ENCODE data around the gene AUNIP. TPM values are rescaled to one million over a fixed set of nuclear protein-coding genes. Genes with fewer than 3 reads are reported as not detected.

Gene AUNIP
- total RNA-seq, 1 experiment from 2014 or later: 16.1 TPM

DNA sequence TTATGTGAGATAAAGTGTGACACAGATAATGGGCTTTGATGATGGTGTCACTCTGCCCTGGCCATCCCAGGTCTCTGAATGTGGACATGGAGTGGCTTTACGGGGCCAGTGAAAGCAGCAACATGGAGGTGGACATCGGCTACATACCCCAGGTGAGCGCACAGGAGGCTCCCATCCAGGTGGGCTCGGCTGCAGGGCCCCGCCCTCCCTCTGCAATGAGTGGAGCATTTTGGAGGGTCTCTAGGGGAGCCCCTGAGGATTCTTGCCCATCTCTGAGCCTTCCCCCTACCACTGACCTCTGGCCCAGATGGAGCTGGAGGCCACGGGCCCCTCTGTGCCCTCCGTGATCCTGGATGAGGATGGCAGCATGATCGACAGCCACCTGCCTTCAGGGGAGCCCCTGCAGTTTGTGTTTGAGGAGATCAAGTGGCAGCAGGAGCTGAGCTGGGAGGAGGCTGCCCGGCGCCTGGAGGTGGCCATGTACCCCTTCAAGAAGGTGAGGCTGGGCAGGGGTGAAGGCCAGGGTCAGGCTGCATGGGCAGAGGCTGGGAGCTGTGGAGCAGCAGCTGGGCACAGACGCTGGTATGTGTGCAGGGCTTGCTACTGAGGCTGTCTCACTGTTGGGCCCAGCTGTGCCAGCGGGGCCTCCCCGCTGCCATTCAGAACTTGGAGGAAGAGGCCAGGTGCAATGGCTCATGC lies 47.7 kb downstream of the AUNIP start:
- Mint-ChIP-seq H3K4me1 (0 out of 2 replicates have a peak, but pooled peaks cover 3% of the 10 kb centered on the region), H3K27ac (no peak overlapping the region), H3K36me3 (peaks cover 14% of the 10 kb centered on the region), H3K9me3 (no peaks in the 10 kb centered on the region), H3K4me3 (no peak overlapping the region), H3K27me3 (ENCODE audit: low read depth) (no peaks in the 10 kb centered on the region)
- DNase-seq (ENCODE audit: low spot score) (no peak), ATAC-seq (no peak)
- ChIA-PET CTCF (interaction anchor here (1.0 to 4.7 kb wide), 19 partner anchors 13 to 309 kb away, joined by 3 to 80 read pairs (median 6); partner anchors contain the start of genes LDLRAP1 and SELENON), POLR2A (no interaction called here)
- no peak for TF ChIP-seq ELF4 (CRISPR knock-in tag; IDR thresholded peaks at IDR 0.05; ENCODE audit: low read depth)
- no peak for TF ChIP-seq GRHL2 (CRISPR knock-in tag; IDR thresholded peaks at IDR 0.05; ENCODE audit: insufficient replicate concordance, severe bottlenecking)

DNA sequence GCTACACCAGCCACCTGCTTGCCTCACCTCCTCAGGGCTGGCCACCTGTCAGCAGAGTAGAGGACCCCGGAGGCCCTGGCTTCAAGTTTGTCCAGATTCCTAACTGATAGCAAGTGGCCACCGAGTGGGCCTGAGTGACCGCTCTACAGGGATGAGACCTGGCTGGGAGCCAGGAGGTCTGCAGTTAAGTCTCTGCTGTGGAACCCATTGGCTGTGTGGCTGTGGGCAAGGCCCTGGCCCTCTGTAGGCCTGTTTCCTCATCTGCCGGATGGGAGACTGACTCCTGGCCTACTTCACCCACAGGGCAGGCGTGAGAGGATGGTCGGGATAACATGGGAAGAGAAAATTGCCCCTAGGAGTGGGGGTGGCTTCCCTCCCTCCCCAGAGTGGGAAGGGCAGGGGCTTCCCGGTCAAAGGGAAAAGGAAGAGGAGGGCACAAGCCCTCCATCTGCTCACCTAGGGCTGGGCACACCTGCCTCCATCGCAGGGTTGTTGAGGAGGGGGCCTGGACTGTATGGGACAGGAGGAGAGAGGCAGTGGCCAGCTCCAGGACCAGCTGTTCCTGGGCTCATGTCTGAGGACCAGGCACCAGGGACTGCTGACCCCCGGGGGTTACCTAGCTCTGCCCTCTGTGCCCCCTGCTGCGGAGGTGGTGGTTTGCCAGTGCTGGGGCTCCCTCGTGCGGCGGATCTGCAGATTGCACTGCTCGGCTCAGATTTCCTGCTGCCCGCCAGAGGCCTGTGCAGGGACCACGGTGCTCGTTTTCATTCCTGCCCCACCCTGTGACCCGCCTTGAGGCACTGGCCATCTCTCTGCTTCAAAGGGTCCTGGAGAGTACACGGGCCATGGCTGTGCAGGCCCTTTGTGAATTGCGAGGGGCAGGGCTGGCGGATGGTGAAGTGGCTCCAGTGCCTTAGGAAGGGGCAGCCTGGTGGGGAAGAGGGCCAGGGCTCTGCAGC lies 48.6 kb downstream of the AUNIP start:
- CTCF ChIA-PET: interaction anchor here (0.6 to 4.7 kb wide), 44 partner anchors 8 to 571 kb away, joined by 3 to 80 read pairs (median 4); partner anchors contain the start of genes EXTL1, LDLRAP1, MAN1C1 and MTFR1L
- no peaks in the 10 kb centered on the region for H3K27me3 Mint-ChIP-seq (ENCODE audit: low read depth)
- no peak for TF ChIP-seq ESRRA (CRISPR knock-in tag; IDR thresholded peaks at IDR 0.05; ENCODE audit: borderline replicate concordance)
- TF ChIP-seq NR2C2 (CRISPR knock-in tag; IDR thresholded peaks at IDR 0.05): no peak
- no peak for TF ChIP-seq CBFB (CRISPR knock-in tag; IDR thresholded peaks at IDR 0.05; ENCODE audit: low read depth)
- TF ChIP-seq, protein P1, sequence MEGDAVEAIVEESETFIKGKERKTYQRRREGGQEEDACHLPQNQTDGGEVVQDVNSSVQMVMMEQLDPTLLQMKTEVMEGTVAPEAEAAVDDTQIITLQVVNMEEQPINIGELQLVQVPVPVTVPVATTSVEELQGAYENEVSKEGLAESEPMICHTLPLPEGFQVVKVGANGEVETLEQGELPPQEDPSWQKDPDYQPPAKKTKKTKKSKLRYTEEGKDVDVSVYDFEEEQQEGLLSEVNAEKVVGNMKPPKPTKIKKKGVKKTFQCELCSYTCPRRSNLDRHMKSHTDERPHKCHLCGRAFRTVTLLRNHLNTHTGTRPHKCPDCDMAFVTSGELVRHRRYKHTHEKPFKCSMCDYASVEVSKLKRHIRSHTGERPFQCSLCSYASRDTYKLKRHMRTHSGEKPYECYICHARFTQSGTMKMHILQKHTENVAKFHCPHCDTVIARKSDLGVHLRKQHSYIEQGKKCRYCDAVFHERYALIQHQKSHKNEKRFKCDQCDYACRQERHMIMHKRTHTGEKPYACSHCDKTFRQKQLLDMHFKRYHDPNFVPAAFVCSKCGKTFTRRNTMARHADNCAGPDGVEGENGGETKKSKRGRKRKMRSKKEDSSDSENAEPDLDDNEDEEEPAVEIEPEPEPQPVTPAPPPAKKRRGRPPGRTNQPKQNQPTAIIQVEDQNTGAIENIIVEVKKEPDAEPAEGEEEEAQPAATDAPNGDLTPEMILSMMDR (IDR thresholded peaks at IDR 0.05): peak; percentile 90
- TF ChIP-seq, protein P2, sequence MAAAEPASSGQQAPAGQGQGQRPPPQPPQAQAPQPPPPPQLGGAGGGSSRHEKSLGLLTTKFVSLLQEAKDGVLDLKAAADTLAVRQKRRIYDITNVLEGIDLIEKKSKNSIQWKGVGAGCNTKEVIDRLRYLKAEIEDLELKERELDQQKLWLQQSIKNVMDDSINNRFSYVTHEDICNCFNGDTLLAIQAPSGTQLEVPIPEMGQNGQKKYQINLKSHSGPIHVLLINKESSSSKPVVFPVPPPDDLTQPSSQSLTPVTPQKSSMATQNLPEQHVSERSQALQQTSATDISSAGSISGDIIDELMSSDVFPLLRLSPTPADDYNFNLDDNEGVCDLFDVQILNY (CRISPR knock-in tag; IDR thresholded peaks at IDR 0.05): no peak
- TF ChIP-seq, protein P3, sequence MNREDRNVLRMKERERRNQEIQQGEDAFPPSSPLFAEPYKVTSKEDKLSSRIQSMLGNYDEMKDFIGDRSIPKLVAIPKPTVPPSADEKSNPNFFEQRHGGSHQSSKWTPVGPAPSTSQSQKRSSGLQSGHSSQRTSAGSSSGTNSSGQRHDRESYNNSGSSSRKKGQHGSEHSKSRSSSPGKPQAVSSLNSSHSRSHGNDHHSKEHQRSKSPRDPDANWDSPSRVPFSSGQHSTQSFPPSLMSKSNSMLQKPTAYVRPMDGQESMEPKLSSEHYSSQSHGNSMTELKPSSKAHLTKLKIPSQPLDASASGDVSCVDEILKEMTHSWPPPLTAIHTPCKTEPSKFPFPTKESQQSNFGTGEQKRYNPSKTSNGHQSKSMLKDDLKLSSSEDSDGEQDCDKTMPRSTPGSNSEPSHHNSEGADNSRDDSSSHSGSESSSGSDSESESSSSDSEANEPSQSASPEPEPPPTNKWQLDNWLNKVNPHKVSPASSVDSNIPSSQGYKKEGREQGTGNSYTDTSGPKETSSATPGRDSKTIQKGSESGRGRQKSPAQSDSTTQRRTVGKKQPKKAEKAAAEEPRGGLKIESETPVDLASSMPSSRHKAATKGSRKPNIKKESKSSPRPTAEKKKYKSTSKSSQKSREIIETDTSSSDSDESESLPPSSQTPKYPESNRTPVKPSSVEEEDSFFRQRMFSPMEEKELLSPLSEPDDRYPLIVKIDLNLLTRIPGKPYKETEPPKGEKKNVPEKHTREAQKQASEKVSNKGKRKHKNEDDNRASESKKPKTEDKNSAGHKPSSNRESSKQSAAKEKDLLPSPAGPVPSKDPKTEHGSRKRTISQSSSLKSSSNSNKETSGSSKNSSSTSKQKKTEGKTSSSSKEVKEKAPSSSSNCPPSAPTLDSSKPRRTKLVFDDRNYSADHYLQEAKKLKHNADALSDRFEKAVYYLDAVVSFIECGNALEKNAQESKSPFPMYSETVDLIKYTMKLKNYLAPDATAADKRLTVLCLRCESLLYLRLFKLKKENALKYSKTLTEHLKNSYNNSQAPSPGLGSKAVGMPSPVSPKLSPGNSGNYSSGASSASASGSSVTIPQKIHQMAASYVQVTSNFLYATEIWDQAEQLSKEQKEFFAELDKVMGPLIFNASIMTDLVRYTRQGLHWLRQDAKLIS (CRISPR knock-in tag; IDR thresholded peaks at IDR 0.05; ENCODE audit: borderline replicate concordance): no peak
- TF ChIP-seq, protein P4, sequence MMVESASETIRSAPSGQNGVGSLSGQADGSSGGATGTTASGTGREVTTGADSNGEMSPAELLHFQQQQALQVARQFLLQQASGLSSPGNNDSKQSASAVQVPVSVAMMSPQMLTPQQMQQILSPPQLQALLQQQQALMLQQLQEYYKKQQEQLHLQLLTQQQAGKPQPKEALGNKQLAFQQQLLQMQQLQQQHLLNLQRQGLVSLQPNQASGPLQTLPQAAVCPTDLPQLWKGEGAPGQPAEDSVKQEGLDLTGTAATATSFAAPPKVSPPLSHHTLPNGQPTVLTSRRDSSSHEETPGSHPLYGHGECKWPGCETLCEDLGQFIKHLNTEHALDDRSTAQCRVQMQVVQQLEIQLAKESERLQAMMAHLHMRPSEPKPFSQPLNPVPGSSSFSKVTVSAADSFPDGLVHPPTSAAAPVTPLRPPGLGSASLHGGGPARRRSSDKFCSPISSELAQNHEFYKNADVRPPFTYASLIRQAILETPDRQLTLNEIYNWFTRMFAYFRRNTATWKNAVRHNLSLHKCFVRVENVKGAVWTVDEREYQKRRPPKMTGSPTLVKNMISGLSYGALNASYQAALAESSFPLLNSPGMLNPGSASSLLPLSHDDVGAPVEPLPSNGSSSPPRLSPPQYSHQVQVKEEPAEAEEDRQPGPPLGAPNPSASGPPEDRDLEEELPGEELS (CRISPR knock-in tag; IDR thresholded peaks at IDR 0.05): no peak
- TF ChIP-seq ZNF671 (CRISPR knock-in tag; IDR thresholded peaks at IDR 0.05): no peak
- TF ChIP-seq TEAD1 (CRISPR knock-in tag; IDR thresholded peaks at IDR 0.05): peak; percentile 37; the same call in 1 of the 2 replicates
- no peak for TF ChIP-seq ZBTB21 (CRISPR knock-in tag; IDR thresholded peaks at IDR 0.05; ENCODE audit: borderline replicate concordance)
- TF ChIP-seq, protein P5, sequence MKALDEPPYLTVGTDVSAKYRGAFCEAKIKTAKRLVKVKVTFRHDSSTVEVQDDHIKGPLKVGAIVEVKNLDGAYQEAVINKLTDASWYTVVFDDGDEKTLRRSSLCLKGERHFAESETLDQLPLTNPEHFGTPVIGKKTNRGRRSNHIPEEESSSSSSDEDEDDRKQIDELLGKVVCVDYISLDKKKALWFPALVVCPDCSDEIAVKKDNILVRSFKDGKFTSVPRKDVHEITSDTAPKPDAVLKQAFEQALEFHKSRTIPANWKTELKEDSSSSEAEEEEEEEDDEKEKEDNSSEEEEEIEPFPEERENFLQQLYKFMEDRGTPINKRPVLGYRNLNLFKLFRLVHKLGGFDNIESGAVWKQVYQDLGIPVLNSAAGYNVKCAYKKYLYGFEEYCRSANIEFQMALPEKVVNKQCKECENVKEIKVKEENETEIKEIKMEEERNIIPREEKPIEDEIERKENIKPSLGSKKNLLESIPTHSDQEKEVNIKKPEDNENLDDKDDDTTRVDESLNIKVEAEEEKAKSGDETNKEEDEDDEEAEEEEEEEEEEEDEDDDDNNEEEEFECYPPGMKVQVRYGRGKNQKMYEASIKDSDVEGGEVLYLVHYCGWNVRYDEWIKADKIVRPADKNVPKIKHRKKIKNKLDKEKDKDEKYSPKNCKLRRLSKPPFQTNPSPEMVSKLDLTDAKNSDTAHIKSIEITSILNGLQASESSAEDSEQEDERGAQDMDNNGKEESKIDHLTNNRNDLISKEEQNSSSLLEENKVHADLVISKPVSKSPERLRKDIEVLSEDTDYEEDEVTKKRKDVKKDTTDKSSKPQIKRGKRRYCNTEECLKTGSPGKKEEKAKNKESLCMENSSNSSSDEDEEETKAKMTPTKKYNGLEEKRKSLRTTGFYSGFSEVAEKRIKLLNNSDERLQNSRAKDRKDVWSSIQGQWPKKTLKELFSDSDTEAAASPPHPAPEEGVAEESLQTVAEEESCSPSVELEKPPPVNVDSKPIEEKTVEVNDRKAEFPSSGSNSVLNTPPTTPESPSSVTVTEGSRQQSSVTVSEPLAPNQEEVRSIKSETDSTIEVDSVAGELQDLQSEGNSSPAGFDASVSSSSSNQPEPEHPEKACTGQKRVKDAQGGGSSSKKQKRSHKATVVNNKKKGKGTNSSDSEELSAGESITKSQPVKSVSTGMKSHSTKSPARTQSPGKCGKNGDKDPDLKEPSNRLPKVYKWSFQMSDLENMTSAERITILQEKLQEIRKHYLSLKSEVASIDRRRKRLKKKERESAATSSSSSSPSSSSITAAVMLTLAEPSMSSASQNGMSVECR (CRISPR knock-in tag; IDR thresholded peaks at IDR 0.05; ENCODE audit: borderline replicate concordance): no peak
- H3K27ac Mint-ChIP-seq: no peak overlapping the region
- 0 out of 2 replicates have a peak, but pooled peaks cover 3% of the 10 kb centered on the region for H3K4me1 Mint-ChIP-seq
- POLR2A ChIA-PET: interaction anchor here (0.6 kb wide), 2 partner anchors 86 to 195 kb away, joined by 3 read pairs; no protein-coding TSS in a partner anchor
- H3K4me3 Mint-ChIP-seq: no peak overlapping the region
- peak; percentile 96 for DNase-seq (ENCODE audit: low spot score)
- H3K36me3 Mint-ChIP-seq: peaks cover 23% of the 10 kb centered on the region
- peak; percentile 81 for ATAC-seq
- no peaks in the 10 kb centered on the region for H3K9me3 Mint-ChIP-seq

Data from WTC11 (cell line).